HG03378 (cell line): ENCODE measurements around the gene SLC38A10.

Experiments
- ATAC-seq: cut with Tn5 transposase; IDR thresholded peaks from one replicate; pipeline ENCODE4 v1.9.1; 2021; ENCODE audit warnings: mild to moderate bottlenecking, moderate library complexity; ENCODE audit not compliant: unreplicated experiment

Gene SLC38A10

GRCh38 chr17:81244358-81245023, 50.6 kb downstream of the SLC38A10 start:
- ATAC-seq, result no peak

GRCh38 chr17:81243333-81243664, 51.8 kb downstream of the SLC38A10 start:
- no peak for ATAC-seq

GRCh38 chr17:81242421-81243332, 52.4 kb downstream of the SLC38A10 start:
- no peak for ATAC-seq

- no peak for ATAC-seq
Measured at GRCh38 chr17:81241648-81242420, 53.3 kb downstream of the SLC38A10 start.

- no peak for ATAC-seq
Measured at GRCh38 chr17:81241203-81241602, 53.9 kb downstream of the SLC38A10 start.

- ATAC-seq, result no peak
Measured at GRCh38 chr17:81240761-81241160, 54.3 kb downstream of the SLC38A10 start.

GRCh38 chr17:81239714-81240555, 55.2 kb downstream of the SLC38A10 start:
- ATAC-seq, result no peak

GRCh38 chr17:81238815-81239713, 56.0 kb downstream of the SLC38A10 start, which contains the start of the genes NDUFAF8 and TEPSIN:
TSS of gene NDUFAF8 (plus strand) at chr17:81239318. CDS start at chr17:81239364, 46 bp downstream.
TSS of gene TEPSIN (minus strand) at chr17:81239055. CDS start at chr17:81239033, 22 bp downstream.
- peak; percentile 86 for ATAC-seq

- peak; percentile 9 for ATAC-seq
Measured at GRCh38 chr17:81238490-81238814, 56.7 kb downstream of the SLC38A10 start.

- no peak for ATAC-seq
Measured at GRCh38 chr17:81237591-81238489, 57.3 kb downstream of the SLC38A10 start.

GRCh38 chr17:81236784-81237183, 58.3 kb downstream of the SLC38A10 start:
- ATAC-seq, result no peak

- ATAC-seq, result no peak
Measured at GRCh38 chr17:81235822-81236740, 59.0 kb downstream of the SLC38A10 start.

GRCh38 chr17:81234940-81235821, 59.9 kb downstream of the SLC38A10 start:
- ATAC-seq, result no peak

- ATAC-seq, result no peak
Measured at GRCh38 chr17:81234506-81234855, 60.6 kb downstream of the SLC38A10 start.

- no peak for ATAC-seq
Measured at GRCh38 chr17:81233811-81234505, 61.1 kb downstream of the SLC38A10 start.

- no peak for ATAC-seq
Measured at GRCh38 chr17:81233316-81233715, 61.8 kb downstream of the SLC38A10 start.
